ENCODE results near the gene SEPHS2.
A peak's percentile ranks its signal among the peaks of the same experiment; 100 is the strongest.

SEPHS2 gene

DNA sequence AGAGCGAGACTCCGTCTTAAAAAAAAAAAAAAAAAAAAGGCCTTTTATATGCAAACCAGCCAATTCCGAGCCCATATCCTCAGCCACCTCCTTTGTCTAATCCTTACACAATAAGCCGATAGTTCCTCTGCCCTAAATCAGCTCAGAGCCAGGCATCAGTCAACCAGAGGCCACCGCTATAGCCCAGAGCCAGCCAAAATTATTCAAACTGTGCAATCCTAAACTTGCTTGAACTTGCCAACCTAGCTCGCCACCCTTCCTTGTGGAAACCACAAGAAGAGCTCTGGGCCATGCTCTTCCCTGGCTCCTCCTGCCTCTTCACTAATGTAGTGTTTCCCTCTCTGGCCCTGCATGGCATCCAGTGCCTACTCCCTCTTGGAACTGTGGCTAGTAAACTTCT is 44.5 kb upstream of the SEPHS2 start:
- TF ChIP-seq RAD21 (IDR thresholded peaks at IDR 0.05; ENCODE audit: low read depth): no peak
- no peak for TF ChIP-seq EGR1 (IDR thresholded peaks at IDR 0.05)
- no peak for TF ChIP-seq TAF1 (IDR thresholded peaks at IDR 0.05; ENCODE audit: low read depth)
- TF ChIP-seq NFIC (IDR thresholded peaks at IDR 0.05): no peak
- no peak for TF ChIP-seq CEBPB (IDR thresholded peaks at IDR 0.05)
- TF ChIP-seq REST (IDR thresholded peaks at IDR 0.05; ENCODE audit: low read depth): no peak
- TF ChIP-seq TCF12 (IDR thresholded peaks at IDR 0.05; ENCODE audit: low read depth): no peak
- no peak for TF ChIP-seq YY1 (IDR thresholded peaks at IDR 0.05; ENCODE audit: low read depth)
- TF ChIP-seq USF1 (IDR thresholded peaks at IDR 0.05): no peak
- no peak for TF ChIP-seq ZBTB7A (IDR thresholded peaks at IDR 0.05; ENCODE audit: low read depth)
- TF ChIP-seq FOXM1 (IDR thresholded peaks at IDR 0.05; ENCODE audit: borderline replicate concordance, low read depth): no peak
- no peak for TF ChIP-seq CREB1 (IDR thresholded peaks at IDR 0.05; ENCODE audit: low read depth)
- no peak for TF ChIP-seq TEAD4 (IDR thresholded peaks at IDR 0.05)

GRCh38 chr16:30488764-30489605 is 43.3 kb upstream of the SEPHS2 start:
- 0 out of 2 replicates have a peak, but pooled peaks have one; percentile 17 for TF ChIP-seq CEBPB (IDR thresholded peaks at IDR 0.05)
- TF ChIP-seq TCF12 (IDR thresholded peaks at IDR 0.05; ENCODE audit: low read depth): no peak

GRCh38 chr16:30485818-30486436 is 40.3 kb upstream of the SEPHS2 start:
- TF ChIP-seq EP300 (IDR thresholded peaks at IDR 0.05; ENCODE audit: borderline replicate concordance): no peak

GRCh38 chr16:30484887-30485286 is 39.2 kb upstream of the SEPHS2 start:
- TF ChIP-seq REST (IDR thresholded peaks at IDR 0.05; ENCODE audit: low read depth): no peak
- TF ChIP-seq ZBTB7A (IDR thresholded peaks at IDR 0.05; ENCODE audit: low read depth): no peak
- TF ChIP-seq TEAD4 (IDR thresholded peaks at IDR 0.05): no peak
- TF ChIP-seq EGR1 (IDR thresholded peaks at IDR 0.05): no peak
- no peak for TF ChIP-seq CEBPB (IDR thresholded peaks at IDR 0.05)
- no peak for TF ChIP-seq TAF1 (IDR thresholded peaks at IDR 0.05; ENCODE audit: low read depth)
- TF ChIP-seq TCF12 (IDR thresholded peaks at IDR 0.05; ENCODE audit: low read depth): no peak
- no peak for TF ChIP-seq RAD21 (IDR thresholded peaks at IDR 0.05; ENCODE audit: low read depth)
- TF ChIP-seq NFIC (IDR thresholded peaks at IDR 0.05): no peak
- TF ChIP-seq YY1 (IDR thresholded peaks at IDR 0.05; ENCODE audit: low read depth): no peak
- no peak for TF ChIP-seq MAX (IDR thresholded peaks at IDR 0.05)
- TF ChIP-seq CREB1 (IDR thresholded peaks at IDR 0.05; ENCODE audit: low read depth): no peak
- TF ChIP-seq FOXM1 (IDR thresholded peaks at IDR 0.05; ENCODE audit: borderline replicate concordance, low read depth): no peak
- no peak for TF ChIP-seq USF1 (IDR thresholded peaks at IDR 0.05)
- TF ChIP-seq EP300 (IDR thresholded peaks at IDR 0.05; ENCODE audit: borderline replicate concordance): no peak

DNA sequence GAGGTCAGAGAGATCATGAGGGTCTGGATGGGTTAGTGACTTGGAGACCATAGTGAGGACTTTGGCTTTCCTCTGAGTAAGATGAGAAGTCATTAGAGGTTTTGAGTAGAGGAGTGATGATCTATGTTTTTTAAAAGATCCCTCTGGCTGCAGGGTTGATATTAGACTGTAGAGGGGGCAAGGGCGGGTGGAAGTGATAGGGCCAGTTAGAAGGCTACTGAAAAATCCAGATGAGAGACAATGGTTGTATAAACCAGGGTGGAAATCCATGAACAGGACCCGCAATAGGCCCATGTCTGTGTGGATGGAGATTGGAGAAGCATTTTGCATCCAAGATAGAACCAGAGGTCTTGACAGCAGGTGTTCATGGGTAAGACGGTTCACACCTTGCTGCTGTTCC is 36.7 kb upstream of the SEPHS2 start:
- TF ChIP-seq USF1 (IDR thresholded peaks at IDR 0.05): no peak
- no peak for TF ChIP-seq NFIC (IDR thresholded peaks at IDR 0.05)
- TF ChIP-seq REST (IDR thresholded peaks at IDR 0.05; ENCODE audit: low read depth): no peak
- TF ChIP-seq TEAD4 (IDR thresholded peaks at IDR 0.05): no peak
- TF ChIP-seq EGR1 (IDR thresholded peaks at IDR 0.05): no peak
- no peak for TF ChIP-seq EP300 (IDR thresholded peaks at IDR 0.05; ENCODE audit: borderline replicate concordance)
- TF ChIP-seq TCF12 (IDR thresholded peaks at IDR 0.05; ENCODE audit: low read depth): no peak
- no peak for TF ChIP-seq FOXM1 (IDR thresholded peaks at IDR 0.05; ENCODE audit: borderline replicate concordance, low read depth)
- TF ChIP-seq MAX (IDR thresholded peaks at IDR 0.05): no peak
- no peak for TF ChIP-seq RAD21 (IDR thresholded peaks at IDR 0.05; ENCODE audit: low read depth)
- TF ChIP-seq TAF1 (IDR thresholded peaks at IDR 0.05; ENCODE audit: low read depth): no peak
- no peak for TF ChIP-seq YY1 (IDR thresholded peaks at IDR 0.05; ENCODE audit: low read depth)
- TF ChIP-seq CEBPB (IDR thresholded peaks at IDR 0.05): no peak
- TF ChIP-seq ZBTB7A (IDR thresholded peaks at IDR 0.05; ENCODE audit: low read depth): no peak
- no peak for TF ChIP-seq CREB1 (IDR thresholded peaks at IDR 0.05; ENCODE audit: low read depth)
